Naive thymus-derived CD4-positive, alpha-beta T cell (primary cell): ENCODE data around the gene ANKRD61. TPM values are rescaled to one million over a fixed set of nuclear protein-coding genes. Genes with fewer than 3 reads are reported as not detected.
A peak's percentile ranks its signal among the peaks of the same experiment; 100 is the strongest.

Experiments used
- ATAC-seq: fragments of 150-1000 bp; cut with Tn5 transposase; 2 replicates; pipeline ENCODE4 v1.10.0; 2021; ENCODE audit warnings: mild to moderate bottlenecking, moderate library complexity
- CTCF ChIA-PET: fragments of 350-600 bp; sonication (Branson Sonifier 250); formaldehyde crosslinking; loops from one replicate; lab custom pipeline; 2021; ENCODE audit warnings: antibody characterized with exemption; lab: Charles Lee
- POLR2A ChIA-PET: fragments of 350-600 bp; sonication (Branson Sonifier 250); formaldehyde crosslinking; loops from one replicate; lab custom pipeline; 2021; ENCODE audit warnings: antibody characterized with exemption, inconsistent platforms; lab: Charles Lee
- DNase-seq, 9 donors: peaks; one replicate each; pipeline versions ENCODE4 v3.0.0 to v3.0.0-alpha.2; 2020 to 2022; ENCODE audit warnings: mixed read lengths in 1 of 9
- H3K27ac ChIP-seq: one replicate; pipeline ENCODE4 v1.7.0; 2013; ENCODE audit warnings: mild to moderate bottlenecking, low read depth, low read length, moderate library complexity
- H3K27me3 ChIP-seq, 2 donors: one replicate each; pipeline ENCODE4 v1.7.0; 2013; ENCODE audit warnings: low read length in 2 of 2, mild to moderate bottlenecking in 2 of 2, moderate library complexity in 2 of 2; ENCODE audit not compliant: control insufficient read depth in 2 of 2, insufficient read depth in 2 of 2
- H3K36me3 ChIP-seq, 3 experiments: 1 replicate in 2 of 3; 2 replicates in 1 of 3; pipeline ENCODE4 v1.7.0; 2013; ENCODE audit warnings: low read length in 3 of 3, mild to moderate bottlenecking in 3 of 3, moderate library complexity in 1 of 3; ENCODE audit not compliant: insufficient read depth in 3 of 3, control insufficient read depth in 2 of 3
- H3K4me1 ChIP-seq, 2 donors: one replicate each; pipeline ENCODE4 v1.7.0; 2013; ENCODE audit warnings: low read length in 2 of 2, mild to moderate bottlenecking in 2 of 2, moderate library complexity in 1 of 2; ENCODE audit not compliant: control insufficient read depth in 2 of 2, insufficient read depth in 2 of 2
- H3K4me3 ChIP-seq: 2 replicates; pipeline ENCODE4 v1.7.0; 2013; ENCODE audit warnings: mild to moderate bottlenecking, low read length
- H3K9me3 ChIP-seq, 3 experiments: 1 replicate in 2 of 3; 2 replicates in 1 of 3; pipeline ENCODE4 v1.7.0; 2013; ENCODE audit warnings: low read length in 3 of 3; ENCODE audit not compliant: control insufficient read depth in 2 of 3
- H3K27ac Mint-ChIP-seq, 9 donors: one replicate each; pipeline ENCODE4 v1.8.0; 2020 to 2022; ENCODE audit warnings: mixed read lengths in 9 of 9, mild to moderate bottlenecking in 8 of 9, moderate library complexity in 5 of 9, inconsistent platforms in 2 of 9
- H3K27me3 Mint-ChIP-seq, 5 donors: one replicate each; pipeline ENCODE4 v1.8.0; 2021 to 2022; ENCODE audit warnings: mixed read lengths in 5 of 5, mild to moderate bottlenecking in 1 of 5
- H3K36me3 Mint-ChIP-seq, 5 donors: one replicate each; pipeline ENCODE4 v1.8.0; 2020 to 2022; ENCODE audit warnings: mixed read lengths in 5 of 5, mild to moderate bottlenecking in 3 of 5, inconsistent platforms in 1 of 5
- H3K4me1 Mint-ChIP-seq, 7 donors: one replicate each; pipeline ENCODE4 v1.8.0; 2020 to 2022; ENCODE audit warnings: mixed read lengths in 7 of 7, mild to moderate bottlenecking in 3 of 7, inconsistent platforms in 1 of 7
- H3K4me3 Mint-ChIP-seq, 10 donors: one replicate each; pipeline ENCODE4 v1.8.0; 2020 to 2022; ENCODE audit warnings: mild to moderate bottlenecking in 10 of 10, mixed read lengths in 10 of 10, moderate library complexity in 6 of 10, inconsistent platforms in 2 of 10
- H3K9me3 Mint-ChIP-seq, 11 donors: one replicate each; pipeline ENCODE4 v1.8.0; 2020 to 2022; ENCODE audit warnings: mixed read lengths in 11 of 11, mild to moderate bottlenecking in 4 of 11, inconsistent platforms in 1 of 11, moderate library complexity in 1 of 11
- intact Hi-C, 2 donors: fragments of 100-400 bp; cut with micrococcal nuclease; formaldehyde crosslinking; loops; one replicate each; pipeline ENCODE4 v1.15.1; 2023
- polyA plus RNA-seq, 2 donors: library from polyadenylated mRNA; unstranded; fragments of 300-500 nt; fragmentation: Illumina TruSeq; gene quantifications; one replicate each; pipeline ENCODE4 v1.2.3, GENCODE V29; 2021
- total RNA-seq, 6 experiments: library from RNA in 5 of 6; stranded (reverse) in 5 of 6; gene quantifications; 1 replicate in 5 of 6; 2 replicates in 1 of 6; pipeline ENCODE4 v1.2.3 and lab custom pipeline; 2021 to 2026

The ANKRD61 gene
- total and polyA plus RNA-seq, 7 experiments from 2014 or later, result 0.29 to 0.50 TPM; not detected in 5

GRCh38 chr7:6026820-6027311 is 4.3 kb upstream of the ANKRD61 start:
- Histone ChIP-seq H3K27ac (peak overlapping the region; percentile 72), H3K27me3 (no peaks in the 10 kb centered on the region), H3K9me3 (no peaks in the 10 kb centered on the region), H3K36me3 (peaks cover 11 to 81% (median 30%) of the 10 kb centered on the region in 3 experiments), H3K4me1 (peaks cover 15 to 17% of the 10 kb centered on the region in 2 donors), H3K4me3 (peak overlapping the region; percentile 14)
- H3K36me3 Mint-ChIP-seq, result peaks cover 8 to 48% (median 34%) of the 10 kb centered on the region in 5 donors
- H3K4me3 Mint-ChIP-seq, result peak overlapping the region in 9 of 10 donors; percentile 34 to 89 (median 83)
- peak overlapping the region; percentile 73 to 96 (median 93) for H3K27ac Mint-ChIP-seq
- intact Hi-C loops, result loop anchor here in 1 of 2 donors (1.0 kb wide), 1 partner anchor 18 kb away; the partner anchor contains the start of genes AIMP2 and PMS2
- POLR2A ChIA-PET, result interaction anchor here (1.5 kb wide), 1 partner anchor 18 kb away, joined by 3 read pairs; the partner anchor contains the start of gene AIMP2
- ATAC-seq (peak; percentile 35), DNase-seq (no peak)
- CTCF ChIA-PET, result interaction anchor here (0.8 to 1.8 kb wide), 3 partner anchors 17 to 297 kb away, joined by 3 to 9 read pairs (median 4); partner anchors contain the start of genes AIMP2 and PMS2
- H3K4me1 Mint-ChIP-seq, result peaks cover 14 to 34% (median 27%) of the 10 kb centered on the region in 7 donors
- peaks cover 0 to 2% (median 0%) of the 10 kb centered on the region in 11 donors for H3K9me3 Mint-ChIP-seq
- H3K27me3 Mint-ChIP-seq, result no peaks in the 10 kb centered on the region

DNA sequence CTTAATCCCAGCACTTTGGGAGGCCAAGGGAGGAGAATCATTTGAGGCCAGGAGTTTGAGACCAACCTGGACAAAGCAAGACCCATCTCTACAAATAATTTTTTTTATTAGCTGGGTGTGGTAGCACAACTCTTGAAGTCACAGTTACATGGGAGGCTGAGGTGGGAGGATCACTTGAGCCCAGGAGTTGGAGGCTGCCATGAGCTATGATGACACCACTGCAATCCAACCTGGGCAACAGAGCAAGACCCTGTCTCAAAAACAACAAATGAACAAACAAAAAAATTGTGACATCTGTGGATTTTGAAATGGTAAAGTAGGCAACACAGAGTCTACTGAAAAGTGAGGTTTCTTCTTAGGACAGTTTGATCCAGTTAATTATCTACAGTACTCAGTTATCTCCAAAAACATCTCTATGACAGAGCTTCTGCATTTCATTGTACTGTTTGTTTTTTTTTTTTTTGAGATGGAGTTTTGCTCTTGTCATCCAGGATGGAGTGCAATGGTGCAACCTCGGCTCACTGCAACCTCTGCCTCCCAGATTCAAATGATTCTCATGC is 3.3 kb upstream of the ANKRD61 start:
- POLR2A ChIA-PET, result interaction anchor here (1.5 kb wide), 1 partner anchor 19 kb away, joined by 3 read pairs; the partner anchor contains the start of gene AIMP2
- peaks cover 0 to 2% (median 0%) of the 10 kb centered on the region in 11 donors for H3K9me3 Mint-ChIP-seq
- H3K36me3 ChIP-seq, result peaks cover 11 to 78% (median 28%) of the 10 kb centered on the region in 3 experiments
- peaks cover 15 to 22% of the 10 kb centered on the region in 2 donors for H3K4me1 ChIP-seq
- H3K4me3 Mint-ChIP-seq, result no peak overlapping the region
- no peak for ATAC-seq
- no peaks in the 10 kb centered on the region for H3K27me3 Mint-ChIP-seq
- H3K9me3 ChIP-seq, result no peaks in the 10 kb centered on the region
- no peak overlapping the region for H3K4me3 ChIP-seq
- H3K27ac ChIP-seq, result no peak overlapping the region
- no peak for DNase-seq
- CTCF ChIA-PET, result interaction anchor here (1.8 kb wide), 1 partner anchor 296 kb away, joined by 9 read pairs; no protein-coding TSS in a partner anchor
- H3K27ac Mint-ChIP-seq, result peak overlapping the region in 5 of 9 donors; percentile 63 to 96 (median 94)
- peaks cover 14 to 34% (median 27%) of the 10 kb centered on the region in 7 donors for H3K4me1 Mint-ChIP-seq
- intact Hi-C loops, result no loop called here
- H3K27me3 ChIP-seq, result no peaks in the 10 kb centered on the region
- H3K36me3 Mint-ChIP-seq, result peaks cover 5 to 45% (median 27%) of the 10 kb centered on the region in 5 donors

- Mint-ChIP-seq H3K27ac (peak overlapping the region in 6 of 9 donors; percentile 38 to 95 (median 71)), H3K4me1 (peaks cover 14 to 37% (median 27%) of the 10 kb centered on the region in 7 donors), H3K9me3 (peaks cover 0 to 2% (median 0%) of the 10 kb centered on the region in 11 donors), H3K36me3 (peaks cover 3 to 38% (median 24%) of the 10 kb centered on the region in 5 donors), H3K4me3 (no peak overlapping the region), H3K27me3 (no peaks in the 10 kb centered on the region)
- Histone ChIP-seq H3K4me1 (peaks cover 15 to 22% of the 10 kb centered on the region in 2 donors), H3K4me3 (no peak overlapping the region), H3K27ac (no peak overlapping the region), H3K9me3 (no peaks in the 10 kb centered on the region), H3K36me3 (peaks cover 11 to 77% (median 22%) of the 10 kb centered on the region in 3 experiments), H3K27me3 (no peaks in the 10 kb centered on the region)
- ATAC-seq (no peak), DNase-seq (no peak)
- intact Hi-C loops, result no loop called here
- ChIA-PET POLR2A (no interaction called here), CTCF (no interaction called here)
These were observed 2.6 kb upstream of the ANKRD61 start for GRCh38 chr7:6028563-6028962.

- POLR2A ChIA-PET, result no interaction called here
- CTCF ChIA-PET, result no interaction called here
- Histone ChIP-seq H3K4me1 (peaks cover 8 to 21% of the 10 kb centered on the region in 2 donors), H3K27ac (no peak overlapping the region), H3K4me3 (no peak overlapping the region), H3K27me3 (no peaks in the 10 kb centered on the region), H3K36me3 (peaks cover 11 to 73% (median 17%) of the 10 kb centered on the region in 3 experiments), H3K9me3 (no peaks in the 10 kb centered on the region)
- no peaks in the 10 kb centered on the region for H3K27me3 Mint-ChIP-seq
- H3K27ac Mint-ChIP-seq, result peak overlapping the region in 7 of 9 donors; percentile 23 to 90 (median 67)
- H3K9me3 Mint-ChIP-seq, result peaks cover 0 to 2% (median 0%) of the 10 kb centered on the region in 11 donors
- H3K4me3 Mint-ChIP-seq, result no peak overlapping the region
- DNase-seq, result no peak
- ATAC-seq, result no peak
- peaks cover 0 to 50% (median 12%) of the 10 kb centered on the region in 5 donors for H3K36me3 Mint-ChIP-seq
- H3K4me1 Mint-ChIP-seq, result peaks cover 10 to 23% (median 19%) of the 10 kb centered on the region in 7 donors
- intact Hi-C loops, result no loop called here
These were observed 391 bp downstream of the ANKRD61 start for GRCh38 chr7:6031567-6031966.

GRCh38 chr7:6032167-6032566 is 991 bp downstream of the ANKRD61 start:
- H3K9me3 ChIP-seq, result no peaks in the 10 kb centered on the region
- Mint-ChIP-seq H3K4me3 (no peak overlapping the region), H3K4me1 (peaks cover 4 to 17% (median 13%) of the 10 kb centered on the region in 7 donors), H3K9me3 (peaks cover 0 to 2% (median 0%) of the 10 kb centered on the region in 11 donors), H3K27ac (peak overlapping the region in 2 of 9 donors; percentile 41 to 90), H3K36me3 (peaks cover 0 to 53% (median 11%) of the 10 kb centered on the region in 5 donors), H3K27me3 (no peaks in the 10 kb centered on the region)
- peak; percentile 54 for ATAC-seq
- ChIA-PET CTCF (no interaction called here), POLR2A (interaction anchor here (0.6 kb wide), 1 partner anchor 214 kb away, joined by 6 read pairs; no protein-coding TSS in a partner anchor)
- no peaks in the 10 kb centered on the region for H3K27me3 ChIP-seq
- no peak overlapping the region for H3K27ac ChIP-seq
- DNase-seq, result no peak
- H3K4me1 ChIP-seq, result peaks cover 2 to 15% of the 10 kb centered on the region in 2 donors
- intact Hi-C loops, result no loop called here
- H3K4me3 ChIP-seq, result no peak overlapping the region
- H3K36me3 ChIP-seq, result peaks cover 12 to 79% (median 22%) of the 10 kb centered on the region in 3 experiments

GRCh38 chr7:6032641-6033040 is 1.5 kb downstream of the ANKRD61 start:
- H3K27ac ChIP-seq, result no peak overlapping the region
- Mint-ChIP-seq H3K9me3 (peaks cover 0 to 2% (median 0%) of the 10 kb centered on the region in 11 donors), H3K27ac (peak overlapping the region in 4 of 9 donors; percentile 22 to 78 (median 53)), H3K4me3 (no peak overlapping the region), H3K27me3 (no peaks in the 10 kb centered on the region), H3K4me1 (peaks cover 0 to 15% (median 9%) of the 10 kb centered on the region in 7 donors), H3K36me3 (peaks cover 0 to 51% (median 14%) of the 10 kb centered on the region in 5 donors)
- H3K9me3 ChIP-seq, result no peaks in the 10 kb centered on the region
- no peak overlapping the region for H3K4me3 ChIP-seq
- DNase-seq (no peak), ATAC-seq (no peak)
- intact Hi-C loops, result no loop called here
- H3K4me1 ChIP-seq, result peaks cover 0 to 13% of the 10 kb centered on the region in 2 donors
- ChIA-PET CTCF (no interaction called here), POLR2A (interaction anchor here (0.6 to 1.1 kb wide), 2 partner anchors 25 to 214 kb away, joined by 3 to 6 read pairs; no protein-coding TSS in a partner anchor)
- no peaks in the 10 kb centered on the region for H3K27me3 ChIP-seq
- H3K36me3 ChIP-seq, result peaks cover 11 to 81% (median 26%) of the 10 kb centered on the region in 3 experiments
